ENCODE results near the gene UPK3A. TPM values are rescaled to one million over a fixed set of nuclear protein-coding genes. Genes with fewer than 3 reads are reported as not detected.

Gene UPK3A
- total RNA-seq, 1 donor from 2014 or later: not detected

DNA sequence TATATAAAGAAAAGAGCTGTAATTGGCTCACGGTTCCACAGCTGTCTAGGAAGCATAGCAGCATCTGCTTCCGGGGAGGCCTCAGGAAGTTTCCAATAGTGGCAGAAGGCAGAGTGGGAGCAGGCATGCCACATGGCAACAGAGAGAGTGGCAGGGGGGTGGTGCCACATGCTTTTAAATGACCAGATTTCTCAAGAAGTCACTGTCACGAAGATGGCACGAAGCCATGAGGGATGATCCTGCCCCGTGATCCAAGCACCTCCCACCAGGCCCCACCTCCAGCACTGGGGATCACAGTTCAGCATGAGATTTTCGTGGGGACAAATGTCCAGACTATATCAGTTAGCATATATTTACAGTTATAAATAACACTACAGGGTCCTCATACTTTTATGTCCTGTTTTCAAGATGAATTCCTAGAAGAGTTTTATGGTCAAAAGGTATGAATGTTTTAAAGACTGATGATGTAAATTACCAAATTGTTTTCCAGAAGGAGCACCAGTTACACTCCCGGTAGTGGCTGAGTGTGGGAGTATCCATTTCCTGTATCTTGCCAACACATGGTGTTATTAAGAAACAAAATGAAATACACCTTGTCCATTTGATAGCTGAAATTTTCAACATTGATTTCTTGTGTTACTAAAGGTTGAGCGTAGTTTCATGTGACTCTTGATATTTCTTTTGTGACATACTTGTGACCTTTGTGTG, 44.2 kb downstream of the UPK3A start:
- no peak overlapping the region for H3K27ac Mint-ChIP-seq (ENCODE audit: unreplicated experiment)
- no peak for FAIRE-seq

DNA sequence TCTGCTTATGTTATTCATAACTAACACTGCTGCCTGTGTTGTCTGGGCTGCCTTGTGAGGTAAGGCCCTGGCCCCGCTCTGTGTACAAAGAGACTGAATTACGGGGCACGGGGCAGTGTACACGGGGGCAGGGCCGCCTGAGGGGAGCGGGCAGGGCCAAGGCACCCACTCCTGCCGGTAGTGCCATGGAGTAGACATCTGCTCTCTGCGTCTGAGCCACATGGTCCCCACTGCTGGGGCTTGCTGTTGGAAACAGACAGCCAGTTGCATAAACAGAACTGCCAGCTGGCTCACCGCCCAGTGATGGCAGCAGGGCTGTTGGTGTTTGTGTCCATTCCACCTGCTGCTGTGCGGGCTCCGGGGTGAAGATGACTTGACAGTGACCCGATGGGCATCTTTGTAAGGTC, 44.8 kb downstream of the UPK3A start:
- H3K27me3 Mint-ChIP-seq (ENCODE audit: low read depth, unreplicated experiment): no peaks in the 10 kb centered on the region
- H3K4me1 Mint-ChIP-seq (ENCODE audit: low read depth, unreplicated experiment): no peaks in the 10 kb centered on the region
- H3K4me3 ChIP-seq (ENCODE audit: insufficient read depth, low read depth, low read length): no peak overlapping the region
- no peak overlapping the region for H3K27ac Mint-ChIP-seq (ENCODE audit: unreplicated experiment)
- no peaks in the 10 kb centered on the region for H3K9me3 Mint-ChIP-seq (ENCODE audit: unreplicated experiment)
- no peak overlapping the region for H3K4me2 ChIP-seq (ENCODE audit: low read length)
- H3K27ac ChIP-seq (ENCODE audit: low read depth, low read length): no peak overlapping the region
- H3K4me3 Mint-ChIP-seq (ENCODE audit: unreplicated experiment): no peak overlapping the region
- DNase-seq (ENCODE audit: low read depth): no peak
- TF ChIP-seq, protein P1, sequence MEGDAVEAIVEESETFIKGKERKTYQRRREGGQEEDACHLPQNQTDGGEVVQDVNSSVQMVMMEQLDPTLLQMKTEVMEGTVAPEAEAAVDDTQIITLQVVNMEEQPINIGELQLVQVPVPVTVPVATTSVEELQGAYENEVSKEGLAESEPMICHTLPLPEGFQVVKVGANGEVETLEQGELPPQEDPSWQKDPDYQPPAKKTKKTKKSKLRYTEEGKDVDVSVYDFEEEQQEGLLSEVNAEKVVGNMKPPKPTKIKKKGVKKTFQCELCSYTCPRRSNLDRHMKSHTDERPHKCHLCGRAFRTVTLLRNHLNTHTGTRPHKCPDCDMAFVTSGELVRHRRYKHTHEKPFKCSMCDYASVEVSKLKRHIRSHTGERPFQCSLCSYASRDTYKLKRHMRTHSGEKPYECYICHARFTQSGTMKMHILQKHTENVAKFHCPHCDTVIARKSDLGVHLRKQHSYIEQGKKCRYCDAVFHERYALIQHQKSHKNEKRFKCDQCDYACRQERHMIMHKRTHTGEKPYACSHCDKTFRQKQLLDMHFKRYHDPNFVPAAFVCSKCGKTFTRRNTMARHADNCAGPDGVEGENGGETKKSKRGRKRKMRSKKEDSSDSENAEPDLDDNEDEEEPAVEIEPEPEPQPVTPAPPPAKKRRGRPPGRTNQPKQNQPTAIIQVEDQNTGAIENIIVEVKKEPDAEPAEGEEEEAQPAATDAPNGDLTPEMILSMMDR (IDR thresholded peaks at IDR 0.05; ENCODE audit: insufficient read depth, low read depth, low read length): no peak
- no peak for TF ChIP-seq EZH2 (IDR thresholded peaks at IDR 0.05; ENCODE audit: insufficient read depth, low read length)
- peaks cover 23% of the 10 kb centered on the region for H3K36me3 Mint-ChIP-seq (ENCODE audit: low read depth, unreplicated experiment)
- H2AFZ ChIP-seq (ENCODE audit: low read depth, low read length): no peak overlapping the region
- no peak for FAIRE-seq
- H3K9me3 ChIP-seq (ENCODE audit: insufficient read depth, low read depth, low read length): no peaks in the 10 kb centered on the region
- H4K20me1 ChIP-seq (ENCODE audit: insufficient read depth, low read length): peaks cover 15% of the 10 kb centered on the region
- H3K9ac ChIP-seq (ENCODE audit: low read length): no peak overlapping the region
- H3K36me3 ChIP-seq (ENCODE audit: insufficient read depth, low read length): no peaks in the 10 kb centered on the region
- peaks cover 4% of the 10 kb centered on the region for H3K79me2 ChIP-seq (ENCODE audit: insufficient read depth, low read length)
- H3K27me3 ChIP-seq (ENCODE audit: insufficient read depth, low read length): no peaks in the 10 kb centered on the region
- H3K4me1 ChIP-seq (ENCODE audit: insufficient read depth, low read length): no peaks in the 10 kb centered on the region

More for the DNA sequence above, 44.2 kb downstream of the UPK3A start:
- DNase-seq (ENCODE audit: low read depth): no peak
- no peak overlapping the region for H3K4me3 ChIP-seq (ENCODE audit: insufficient read depth, low read depth, low read length)
- peaks cover 15% of the 10 kb centered on the region for H4K20me1 ChIP-seq (ENCODE audit: insufficient read depth, low read length)
- H3K9ac ChIP-seq (ENCODE audit: low read length): no peak overlapping the region
- H3K4me2 ChIP-seq (ENCODE audit: low read length): no peak overlapping the region
- Mint-ChIP-seq H3K4me1 (ENCODE audit: low read depth, unreplicated experiment) (no peaks in the 10 kb centered on the region), H3K36me3 (ENCODE audit: low read depth, unreplicated experiment) (peaks cover 21% of the 10 kb centered on the region), H3K4me3 (ENCODE audit: unreplicated experiment) (no peak overlapping the region), H3K9me3 (ENCODE audit: unreplicated experiment) (no peaks in the 10 kb centered on the region), H3K27me3 (ENCODE audit: low read depth, unreplicated experiment) (no peaks in the 10 kb centered on the region)
- no peaks in the 10 kb centered on the region for H3K36me3 ChIP-seq (ENCODE audit: insufficient read depth, low read length)
- peaks cover 4% of the 10 kb centered on the region for H3K79me2 ChIP-seq (ENCODE audit: insufficient read depth, low read length)
- H3K27ac ChIP-seq (ENCODE audit: low read depth, low read length): no peak overlapping the region
- no peak overlapping the region for H2AFZ ChIP-seq (ENCODE audit: low read depth, low read length)
- no peaks in the 10 kb centered on the region for H3K9me3 ChIP-seq (ENCODE audit: insufficient read depth, low read depth, low read length)
- no peak for TF ChIP-seq EZH2 (IDR thresholded peaks at IDR 0.05; ENCODE audit: insufficient read depth, low read length)
- TF ChIP-seq, protein P1 (IDR thresholded peaks at IDR 0.05; ENCODE audit: insufficient read depth, low read depth, low read length): no peak
- H3K4me1 ChIP-seq (ENCODE audit: insufficient read depth, low read length): no peaks in the 10 kb centered on the region
- no peaks in the 10 kb centered on the region for H3K27me3 ChIP-seq (ENCODE audit: insufficient read depth, low read length)

DNA sequence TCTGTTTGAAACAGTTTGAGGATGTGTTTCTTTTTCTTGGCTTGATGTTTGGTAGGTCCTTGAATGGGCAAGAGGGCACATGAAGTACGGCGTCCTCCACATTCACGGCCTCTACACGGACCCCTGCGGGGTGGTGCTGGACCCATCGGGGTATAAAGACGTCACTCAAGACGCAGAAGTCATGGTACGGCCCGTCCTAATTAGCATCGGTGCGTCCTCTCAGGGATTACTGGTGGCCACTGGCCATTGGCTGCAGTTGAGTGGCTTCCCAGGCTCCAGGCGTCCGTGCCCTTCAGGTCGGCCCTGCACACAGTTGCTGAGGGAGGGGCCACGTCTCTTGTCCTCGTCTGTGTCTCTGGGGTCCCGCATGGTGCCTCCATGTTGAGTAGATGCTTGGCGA, 45.8 kb downstream of the UPK3A start:
- FAIRE-seq: no peak
- no peak overlapping the region for H3K27ac Mint-ChIP-seq (ENCODE audit: unreplicated experiment)

More for the DNA sequence above, 45.8 kb downstream of the UPK3A start:
- Mint-ChIP-seq H3K27me3 (ENCODE audit: low read depth, unreplicated experiment) (no peaks in the 10 kb centered on the region), H3K4me3 (ENCODE audit: unreplicated experiment) (no peak overlapping the region), H3K9me3 (ENCODE audit: unreplicated experiment) (no peaks in the 10 kb centered on the region), H3K4me1 (ENCODE audit: low read depth, unreplicated experiment) (no peaks in the 10 kb centered on the region), H3K36me3 (ENCODE audit: low read depth, unreplicated experiment) (peaks cover 19% of the 10 kb centered on the region)
- Histone ChIP-seq H3K4me3 (ENCODE audit: insufficient read depth, low read depth, low read length) (no peak overlapping the region), H3K9me3 (ENCODE audit: insufficient read depth, low read depth, low read length) (no peaks in the 10 kb centered on the region), H3K9ac (ENCODE audit: low read length) (no peak overlapping the region), H3K4me2 (ENCODE audit: low read length) (no peak overlapping the region), H4K20me1 (ENCODE audit: insufficient read depth, low read length) (peaks cover 7% of the 10 kb centered on the region), H3K4me1 (ENCODE audit: insufficient read depth, low read length) (no peaks in the 10 kb centered on the region), H2AFZ (ENCODE audit: low read depth, low read length) (no peak overlapping the region), H3K27me3 (ENCODE audit: insufficient read depth, low read length) (no peaks in the 10 kb centered on the region), H3K36me3 (ENCODE audit: insufficient read depth, low read length) (no peaks in the 10 kb centered on the region), H3K79me2 (ENCODE audit: insufficient read depth, low read length) (no peaks in the 10 kb centered on the region), H3K27ac (ENCODE audit: low read depth, low read length) (no peak overlapping the region)
- TF ChIP-seq, protein P1 (IDR thresholded peaks at IDR 0.05; ENCODE audit: insufficient read depth, low read depth, low read length): no peak
- DNase-seq (ENCODE audit: low read depth): no peak
